GM19351 (cell line): Measurements from ENCODE around the gene BRD3.

Experiments
- ATAC-seq: cut with Tn5 transposase; IDR thresholded peaks from one replicate; pipeline ENCODE4 v1.9.1; 2021; ENCODE audit warnings: mild to moderate bottlenecking, moderate library complexity; ENCODE audit not compliant: unreplicated experiment

BRD3 gene

DNA sequence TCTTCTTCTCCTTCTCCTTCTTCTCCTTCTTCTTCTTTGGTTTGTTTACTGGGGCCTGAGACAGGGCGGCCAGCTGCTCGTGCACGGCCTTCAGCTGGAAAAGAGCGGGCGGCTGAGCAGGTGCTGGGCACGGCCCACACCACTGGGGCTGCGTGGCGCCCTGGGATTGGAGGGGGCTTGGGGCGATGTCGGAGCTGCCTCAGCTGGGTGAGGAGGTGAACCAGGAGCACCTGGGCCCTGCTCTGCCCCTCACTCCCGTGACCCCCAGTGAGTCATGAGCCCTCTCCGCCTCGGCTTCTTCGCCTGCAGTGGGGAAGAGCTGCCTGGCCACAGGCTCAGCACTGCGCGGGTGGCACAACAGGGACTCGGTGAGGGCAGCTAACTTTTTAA lies 27.7 kb downstream of the BRD3 start:
- no peak for ATAC-seq

DNA sequence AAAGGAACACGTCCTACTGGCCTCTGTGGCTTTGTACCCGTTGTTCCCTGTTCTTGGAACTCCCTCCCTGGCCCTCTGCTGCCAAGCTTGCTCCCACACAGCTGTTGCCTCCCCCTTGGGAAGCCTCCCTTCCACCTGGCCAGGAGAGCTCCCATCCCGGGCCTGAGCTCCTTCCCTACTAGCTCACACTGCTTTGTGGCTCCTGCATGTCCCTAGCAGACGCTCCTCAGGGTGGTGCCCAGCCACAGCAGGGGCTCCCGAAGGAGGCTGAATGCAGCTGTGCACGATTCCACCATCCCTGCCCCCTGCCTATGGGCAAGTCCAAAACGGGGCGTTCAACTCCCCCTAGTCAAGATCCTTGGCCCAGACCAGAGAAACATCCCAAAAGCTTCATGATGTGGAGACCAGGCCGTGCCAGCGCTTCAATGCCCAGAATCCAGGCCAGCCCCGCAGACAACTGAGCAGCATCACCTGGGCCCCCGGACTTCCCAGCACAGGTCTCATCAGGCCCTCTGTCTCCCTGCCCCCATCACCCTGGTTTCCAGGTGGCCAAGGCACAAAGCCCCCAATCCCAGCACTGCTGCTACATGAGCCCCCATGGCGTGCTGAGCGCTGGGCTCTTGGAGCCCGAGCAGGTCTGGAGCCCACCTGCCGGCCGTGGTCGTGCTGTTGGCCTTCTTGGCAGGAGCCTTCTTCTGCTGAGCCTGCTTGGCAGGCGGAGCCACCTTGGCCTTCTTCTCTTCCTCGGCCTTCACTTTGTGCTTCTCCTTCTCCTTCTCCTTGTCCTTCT lies 28.2 kb downstream of the BRD3 start:
- no peak for ATAC-seq

DNA sequence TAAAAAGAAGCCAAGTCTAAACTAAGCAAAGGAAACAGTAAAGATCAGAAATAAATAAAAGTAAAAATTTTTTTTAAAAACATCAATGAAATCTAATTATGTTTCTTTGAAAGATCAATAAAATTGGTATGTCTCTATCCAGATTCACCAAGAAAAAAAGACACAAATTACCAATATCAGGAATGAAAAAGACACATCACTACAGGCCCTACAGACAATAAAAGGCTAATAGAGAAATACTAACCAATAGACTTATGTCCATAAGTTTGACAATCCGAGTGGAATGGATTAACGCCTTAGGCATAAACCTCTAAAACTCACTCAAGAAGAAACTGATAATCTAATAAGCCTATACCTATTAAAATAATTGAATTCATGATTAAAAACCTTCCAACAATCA lies 30.2 kb downstream of the BRD3 start:
- ATAC-seq: no peak

- no peak for ATAC-seq
Measured at GRCh38 chr9:134036130-134036529, 31.7 kb downstream of the BRD3 start.

GRCh38 chr9:134035041-134036039 lies 32.5 kb downstream of the BRD3 start:
- ATAC-seq: no peak

GRCh38 chr9:134034215-134035040 lies 33.4 kb downstream of the BRD3 start:
- ATAC-seq: no peak

DNA sequence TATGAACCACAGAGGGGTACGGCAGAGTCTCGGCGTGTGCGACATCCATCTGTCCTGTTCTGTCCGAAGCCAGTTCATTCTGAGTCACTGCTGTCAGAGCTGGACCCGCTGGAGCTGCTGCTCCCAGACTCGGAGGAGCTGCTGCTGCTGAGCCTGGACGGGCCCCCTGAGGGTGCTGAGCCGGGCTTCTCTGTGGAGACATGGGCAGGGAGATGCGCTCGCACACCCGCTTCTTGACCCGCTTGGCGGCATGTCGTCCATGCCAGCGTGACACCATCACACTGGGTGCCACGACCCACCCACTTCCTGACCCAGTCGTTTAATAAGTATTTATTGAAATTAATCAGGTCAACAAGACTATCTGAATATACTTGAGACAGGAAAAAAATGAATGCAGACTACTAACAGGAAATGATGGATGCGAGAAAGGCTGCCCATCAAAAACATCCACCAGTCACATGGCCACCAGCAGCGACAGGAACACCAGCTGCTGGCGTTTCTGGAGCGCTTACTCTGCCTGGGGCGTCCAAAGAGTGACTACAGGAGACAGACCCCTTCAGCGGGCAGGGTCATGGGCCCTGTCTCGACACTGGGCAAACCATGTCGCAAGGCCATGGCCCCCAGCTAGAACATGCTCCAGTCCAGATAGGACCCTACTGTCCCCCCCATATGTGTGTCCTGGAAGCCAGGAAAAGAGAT lies 34.2 kb downstream of the BRD3 start:
- no peak for ATAC-seq

- ATAC-seq: no peak
Measured at GRCh38 chr9:134032456-134033222, 35.2 kb downstream of the BRD3 start.

DNA sequence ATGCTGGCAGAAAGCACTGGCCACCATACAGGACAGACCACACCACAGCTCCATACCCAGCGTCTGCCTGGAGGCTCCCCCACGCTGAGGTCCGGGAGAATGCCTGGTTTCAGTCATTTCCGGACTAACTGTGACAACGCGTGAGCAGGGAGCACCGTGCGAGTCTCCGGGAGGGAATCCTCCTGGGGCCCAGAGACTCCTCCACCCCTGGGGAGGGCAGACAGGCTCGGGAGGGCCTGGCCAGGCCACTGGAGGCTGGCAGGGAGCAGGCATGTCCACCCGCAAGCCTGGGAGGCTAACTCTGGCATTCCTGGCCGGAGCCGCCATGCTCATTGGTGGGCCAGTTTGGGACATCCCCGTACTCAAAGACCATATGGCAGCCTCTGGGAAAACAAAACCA lies 36.0 kb downstream of the BRD3 start:
- ATAC-seq: no peak

GRCh38 chr9:134030821-134031470 lies 36.9 kb downstream of the BRD3 start:
- ATAC-seq: no peak

DNA sequence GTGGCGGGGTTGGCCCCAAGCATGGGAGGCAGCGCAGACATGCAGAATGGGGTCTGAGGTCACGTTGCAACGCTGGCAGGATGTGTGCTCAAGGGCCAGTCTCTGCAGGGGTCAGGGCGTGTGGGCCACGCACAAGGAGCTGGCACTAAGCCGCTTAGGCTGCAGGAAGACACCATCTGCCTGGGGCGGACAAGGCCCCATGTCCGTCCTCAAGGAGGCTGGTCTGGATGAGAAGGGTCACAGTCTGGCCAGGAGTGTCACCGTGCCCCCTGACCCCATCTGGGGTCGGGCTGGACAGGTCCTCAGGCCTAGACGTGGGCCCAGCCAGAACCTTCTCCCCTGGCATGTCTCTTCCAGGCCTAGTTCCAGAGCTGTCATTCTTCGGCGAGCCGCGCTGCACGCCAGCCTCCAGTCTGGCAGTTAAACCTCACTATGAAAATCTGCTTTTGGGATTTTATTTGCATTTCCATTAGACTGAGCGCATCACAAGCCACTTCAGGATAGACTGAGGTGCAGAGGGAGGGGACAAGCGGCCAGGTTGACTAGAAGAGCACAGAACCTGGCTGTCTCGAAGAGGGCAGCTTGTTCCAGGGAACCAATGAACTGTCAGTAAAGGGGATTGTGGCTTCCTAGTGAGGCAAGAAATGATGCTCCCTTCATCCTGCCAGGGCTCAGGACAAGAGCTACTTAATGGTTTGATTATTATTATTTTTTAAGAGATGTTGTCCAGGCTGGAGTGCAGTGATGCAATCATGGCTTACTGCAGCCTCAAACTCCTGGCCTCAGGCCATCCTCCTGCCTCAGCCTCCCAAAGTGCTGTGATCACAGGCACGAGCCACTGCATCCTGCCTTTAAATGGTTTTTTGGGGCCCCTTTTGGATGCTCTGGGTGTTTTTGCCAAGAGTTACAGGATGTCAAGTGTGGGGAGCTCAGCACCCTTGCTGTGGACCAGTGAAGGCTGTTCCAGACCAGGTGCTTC lies 38.3 kb downstream of the BRD3 start:
- no peak for ATAC-seq

DNA sequence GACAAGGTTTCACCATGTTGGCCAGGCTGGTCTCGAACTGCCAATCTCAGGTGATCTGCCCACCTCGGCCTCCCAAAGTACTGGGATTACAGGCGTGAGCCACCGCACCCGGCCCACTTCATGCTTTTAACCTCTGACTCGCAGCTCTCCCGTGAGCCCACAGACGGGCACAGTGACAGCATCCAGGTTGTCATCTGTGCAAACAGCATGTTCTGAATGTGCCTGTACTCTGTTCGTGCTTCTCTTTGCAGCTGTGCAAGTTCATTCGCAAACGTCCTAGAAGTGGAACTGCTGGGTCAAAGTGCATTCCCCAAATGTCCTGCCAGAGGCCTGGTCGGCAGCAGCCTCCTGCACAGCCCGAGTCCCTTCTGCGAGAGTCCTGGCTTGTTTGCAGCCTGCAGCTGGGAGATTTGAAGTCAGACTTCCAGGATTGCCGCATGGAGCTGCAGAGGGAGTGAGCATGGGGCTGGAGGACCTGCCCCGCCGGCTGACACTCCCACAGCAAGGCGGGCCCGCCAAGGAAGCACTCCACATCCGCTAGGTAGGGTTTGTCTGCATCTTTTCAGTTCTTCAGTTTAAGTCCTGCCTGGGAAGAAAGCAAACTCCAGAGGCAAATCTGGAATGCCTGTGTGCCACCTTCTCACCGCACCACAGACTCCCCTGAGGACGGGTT lies 39.1 kb downstream of the BRD3 start:
- no peak for ATAC-seq

GRCh38 chr9:134028076-134028475 lies 39.8 kb downstream of the BRD3 start:
- ATAC-seq: no peak

DNA sequence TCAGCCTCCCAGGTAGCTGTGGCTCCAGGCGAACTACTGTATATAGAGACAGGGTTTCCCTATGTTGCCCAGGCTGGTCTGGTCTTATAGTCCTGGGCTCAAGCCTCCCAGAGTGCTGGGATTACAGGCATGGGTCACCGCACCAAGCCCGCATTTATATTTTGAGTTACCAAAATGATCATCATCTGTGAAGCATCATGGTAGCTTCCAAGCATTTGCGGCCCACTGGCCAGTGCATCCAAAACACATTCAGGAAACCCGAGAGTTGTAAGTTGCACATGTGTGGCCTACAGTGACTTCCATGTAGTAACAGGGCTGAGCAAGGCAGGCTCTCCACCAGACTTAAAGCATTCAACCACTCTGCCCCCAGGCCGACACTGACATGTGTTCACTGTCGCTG lies 40.3 kb downstream of the BRD3 start:
- no peak for ATAC-seq

DNA sequence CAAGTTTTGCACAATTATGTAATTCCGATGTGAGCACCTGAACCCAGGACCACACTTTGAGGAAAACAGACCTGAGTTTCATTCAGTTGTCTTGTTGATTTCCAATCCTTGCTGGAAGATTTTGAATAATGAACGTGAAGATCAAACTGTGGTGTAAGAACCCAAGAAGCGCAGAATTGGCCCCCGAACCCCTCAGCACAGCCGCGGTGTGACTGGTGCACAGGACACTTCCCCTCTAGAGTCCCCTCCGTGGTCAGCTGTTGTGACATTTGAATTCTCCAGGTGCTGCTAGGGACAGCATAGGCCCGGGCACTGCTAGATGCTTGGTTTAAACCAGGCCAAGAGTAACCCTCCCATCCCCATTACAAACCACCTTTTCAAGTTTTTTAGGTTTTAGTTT lies 40.8 kb downstream of the BRD3 start:
- ATAC-seq: no peak

GRCh38 chr9:134026581-134026980 lies 41.2 kb downstream of the BRD3 start:
- ATAC-seq: no peak
